ENCODE measurements around the gene OSGIN1.

OSGIN1 gene

DNA sequence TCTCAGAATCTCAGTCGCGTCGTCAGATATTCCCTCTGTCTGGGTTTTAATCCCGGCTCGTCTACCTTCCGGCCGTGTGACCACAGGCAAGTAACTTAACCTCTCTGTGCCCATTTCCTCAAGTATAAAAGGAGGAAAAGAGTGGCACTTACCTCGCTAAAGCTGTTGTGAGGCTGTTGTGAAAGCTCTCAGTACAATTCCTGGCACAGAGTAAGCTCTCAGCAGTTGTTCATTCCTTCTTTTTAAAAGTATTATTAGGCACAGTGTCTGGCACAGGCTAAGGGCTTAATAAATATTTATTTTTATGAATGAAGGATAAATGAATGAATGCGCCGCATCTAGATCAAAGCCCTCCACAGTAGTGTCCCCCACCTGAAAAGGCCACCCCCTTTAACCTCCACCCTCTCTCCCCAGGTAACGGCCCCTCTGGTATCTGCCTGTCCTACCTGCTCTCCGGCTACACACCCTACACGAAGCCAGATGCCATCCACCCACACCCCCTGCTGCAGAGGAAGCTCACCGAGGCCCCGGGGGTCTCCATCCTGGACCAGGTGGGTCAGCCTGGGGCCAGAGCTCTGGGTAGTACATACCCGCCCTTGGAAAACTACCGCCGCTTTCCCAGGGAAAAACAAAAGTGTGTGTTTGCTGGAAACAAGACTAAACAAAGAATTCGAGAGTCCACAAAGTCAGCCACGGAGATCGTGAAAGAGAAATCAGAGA lies 6.0 kb downstream of the OSGIN1 start:
- no peak for DNase-seq

DNA sequence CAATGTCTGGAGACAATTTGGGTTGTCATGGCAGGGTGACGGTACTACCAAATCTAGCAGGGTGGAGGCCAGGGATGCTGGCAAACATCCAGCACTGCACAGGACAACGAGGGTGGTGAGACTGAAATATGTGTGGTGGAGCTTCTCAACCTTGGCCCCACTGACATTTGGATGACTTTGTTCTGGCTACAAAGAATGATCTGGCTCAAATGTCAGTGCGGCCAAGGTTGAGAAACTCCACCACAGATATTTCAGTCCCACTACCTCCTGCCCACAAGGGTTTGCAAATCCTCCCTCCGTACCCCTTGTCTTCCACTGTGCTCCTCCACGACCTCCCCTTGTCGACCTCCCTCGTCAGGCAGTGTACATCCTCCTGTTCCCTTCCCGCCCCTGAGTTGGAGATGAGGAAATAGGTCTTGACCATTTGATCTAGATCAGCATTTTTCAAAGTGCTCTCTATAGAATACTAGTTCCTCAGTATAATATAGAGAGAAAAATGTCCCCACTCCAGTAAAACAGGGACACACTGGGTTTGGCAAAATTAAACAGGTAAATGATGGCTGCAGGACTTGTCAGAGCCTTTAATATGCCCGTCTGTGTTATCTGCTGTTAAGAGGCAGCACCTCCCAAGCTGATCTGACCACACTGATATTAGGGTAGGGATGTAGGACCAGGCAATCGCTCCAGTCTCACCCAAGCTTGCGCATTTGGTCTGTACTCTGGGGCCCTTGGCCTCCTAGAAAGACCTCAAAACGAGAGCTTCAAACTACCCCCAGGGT lies 6.8 kb downstream of the OSGIN1 start:
- no peak for DNase-seq

DNA sequence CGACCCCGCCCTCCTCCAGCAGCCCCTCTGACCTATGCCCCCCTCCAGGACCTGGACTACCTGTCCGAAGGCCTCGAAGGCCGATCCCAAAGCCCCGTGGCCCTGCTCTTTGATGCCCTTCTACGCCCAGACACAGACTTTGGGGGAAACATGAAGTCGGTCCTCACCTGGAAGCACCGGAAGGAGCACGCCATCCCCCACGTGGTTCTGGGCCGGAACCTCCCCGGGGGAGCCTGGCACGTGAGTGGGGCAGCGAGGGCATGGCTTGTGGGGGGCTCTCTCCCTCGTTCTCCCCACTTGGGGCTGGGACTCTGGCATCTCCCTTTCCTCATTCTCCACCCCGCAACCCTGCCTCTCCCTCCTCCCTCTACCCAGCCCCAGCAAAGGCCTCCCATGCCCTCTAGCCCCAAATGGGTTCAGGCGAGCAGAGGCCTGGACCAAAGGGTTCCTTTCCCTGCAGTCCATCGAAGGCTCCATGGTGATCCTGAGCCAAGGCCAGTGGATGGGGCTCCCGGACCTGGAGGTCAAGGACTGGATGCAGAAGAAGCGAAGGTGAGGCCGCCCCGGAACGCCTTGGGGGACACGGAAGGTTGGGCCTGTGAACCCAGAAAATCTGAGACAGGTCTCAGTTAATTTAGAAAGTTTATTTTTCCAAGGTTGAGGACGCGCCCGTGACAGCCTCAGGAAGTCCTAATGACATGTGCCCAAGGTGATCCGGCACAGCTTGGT lies 7.6 kb downstream of the OSGIN1 start:
- DNase-seq, result no peak

DNA sequence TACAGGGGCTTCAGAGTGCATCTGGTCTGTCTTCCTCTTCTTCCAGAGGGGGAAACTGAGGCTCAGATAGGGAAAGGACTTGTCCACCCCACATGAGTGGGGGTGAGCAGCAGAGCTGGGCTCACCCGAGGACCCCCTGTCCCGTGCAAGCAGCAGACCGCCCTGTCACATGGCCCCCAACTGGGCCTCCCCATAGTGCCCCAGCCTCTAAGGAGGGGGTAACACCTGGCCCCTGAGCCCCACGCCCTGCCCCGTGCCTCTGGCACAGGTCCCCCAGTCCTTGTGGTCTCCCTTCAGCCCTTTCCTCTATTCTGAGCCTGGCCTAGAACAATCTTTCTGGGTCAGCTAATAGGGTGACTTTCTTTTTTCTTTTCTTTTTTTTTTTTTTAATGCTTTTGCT lies 8.6 kb downstream of the OSGIN1 start:
- no peak for DNase-seq

DNA sequence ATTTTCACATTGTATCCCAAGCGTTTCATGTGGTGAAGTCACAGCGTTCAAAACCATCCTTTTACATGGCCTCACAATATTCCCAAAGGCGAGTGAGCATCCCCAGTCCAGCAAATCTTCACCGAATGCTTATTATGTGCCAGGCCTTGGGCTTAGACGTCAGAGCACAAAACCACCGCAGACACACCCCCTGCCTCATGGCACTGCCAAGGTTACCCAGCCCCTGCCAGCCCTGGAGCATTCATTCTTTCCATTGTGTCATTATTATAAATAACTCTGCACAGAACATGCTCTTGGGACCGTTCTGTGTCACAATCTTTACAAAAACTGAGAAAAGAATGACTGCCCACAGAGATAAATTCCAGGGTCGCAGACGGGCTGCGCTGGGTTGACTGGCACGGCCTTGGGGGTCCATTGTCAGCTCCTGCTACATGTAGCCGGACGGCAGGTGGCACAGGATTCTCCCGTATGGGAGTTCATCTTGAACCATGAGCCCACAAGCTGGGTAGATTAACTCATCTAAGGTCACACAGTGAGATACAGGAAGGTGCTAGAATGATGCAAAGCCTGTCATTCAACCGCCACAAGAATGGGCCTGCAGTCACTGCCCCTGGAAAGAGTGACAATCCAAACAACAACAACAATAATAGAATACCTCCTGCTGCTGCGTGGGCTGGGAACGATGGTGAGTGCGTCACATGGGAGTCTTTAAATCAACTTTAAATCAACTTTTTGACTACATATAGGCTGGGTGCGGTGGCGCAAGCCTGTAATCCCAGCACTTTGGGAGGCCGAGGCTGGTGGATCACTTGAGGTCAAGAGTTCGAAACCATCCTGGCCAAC lies 10.5 kb downstream of the OSGIN1 start:
- DNase-seq, result no peak

DNA sequence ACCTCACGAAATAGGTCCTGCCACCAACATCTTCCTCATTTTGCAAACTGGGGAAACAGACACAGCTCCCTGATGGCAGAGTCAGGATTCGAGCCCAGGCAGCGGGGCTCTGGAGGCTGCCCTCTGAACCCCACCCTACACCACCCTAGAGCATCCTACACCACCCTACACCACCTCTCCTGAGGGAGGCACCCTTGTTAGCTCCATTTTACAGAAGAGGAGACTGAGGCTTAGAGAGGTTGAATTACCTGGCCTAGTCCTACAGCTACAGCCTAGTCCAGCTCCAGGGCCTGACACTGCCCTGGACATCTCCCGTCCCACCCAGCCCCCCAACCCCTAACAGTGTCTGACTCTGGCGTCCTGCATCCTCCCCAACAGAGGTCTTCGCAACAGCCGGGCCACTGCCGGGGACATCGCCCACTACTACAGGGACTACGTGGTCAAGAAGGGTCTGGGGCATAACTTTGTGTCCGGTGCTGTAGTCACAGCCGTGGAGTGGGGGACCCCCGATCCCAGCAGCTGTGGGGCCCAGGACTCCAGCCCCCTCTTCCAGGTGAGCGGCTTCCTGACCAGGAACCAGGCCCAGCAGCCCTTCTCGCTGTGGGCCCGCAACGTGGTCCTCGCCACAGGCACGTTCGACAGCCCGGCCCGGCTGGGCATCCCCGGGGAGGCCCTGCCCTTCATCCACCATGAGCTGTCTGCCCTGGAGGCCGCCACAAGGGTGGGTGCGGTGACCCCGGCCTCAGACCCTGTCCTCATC lies 11.8 kb downstream of the OSGIN1 start:
- DNase-seq, result no peak

DNA sequence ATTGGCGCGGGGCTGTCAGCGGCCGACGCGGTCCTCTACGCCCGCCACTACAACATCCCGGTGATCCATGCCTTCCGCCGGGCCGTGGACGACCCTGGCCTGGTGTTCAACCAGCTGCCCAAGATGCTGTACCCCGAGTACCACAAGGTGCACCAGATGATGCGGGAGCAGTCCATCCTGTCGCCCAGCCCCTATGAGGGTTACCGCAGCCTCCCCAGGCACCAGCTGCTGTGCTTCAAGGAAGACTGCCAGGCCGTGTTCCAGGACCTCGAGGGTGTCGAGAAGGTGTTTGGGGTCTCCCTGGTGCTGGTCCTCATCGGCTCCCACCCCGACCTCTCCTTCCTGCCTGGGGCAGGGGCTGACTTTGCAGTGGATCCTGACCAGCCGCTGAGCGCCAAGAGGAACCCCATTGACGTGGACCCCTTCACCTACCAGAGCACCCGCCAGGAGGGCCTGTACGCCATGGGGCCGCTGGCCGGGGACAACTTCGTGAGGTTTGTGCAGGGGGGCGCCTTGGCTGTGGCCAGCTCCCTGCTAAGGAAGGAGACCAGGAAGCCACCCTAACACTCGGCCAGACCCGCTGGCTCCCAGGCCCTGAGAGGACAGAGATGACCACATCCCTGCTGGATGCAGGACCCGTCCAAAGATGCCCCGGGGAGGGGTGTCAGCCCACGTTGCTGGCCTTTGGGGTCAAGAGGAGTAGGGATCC lies 12.6 kb downstream of the OSGIN1 start:
- no peak for DNase-seq

DNA sequence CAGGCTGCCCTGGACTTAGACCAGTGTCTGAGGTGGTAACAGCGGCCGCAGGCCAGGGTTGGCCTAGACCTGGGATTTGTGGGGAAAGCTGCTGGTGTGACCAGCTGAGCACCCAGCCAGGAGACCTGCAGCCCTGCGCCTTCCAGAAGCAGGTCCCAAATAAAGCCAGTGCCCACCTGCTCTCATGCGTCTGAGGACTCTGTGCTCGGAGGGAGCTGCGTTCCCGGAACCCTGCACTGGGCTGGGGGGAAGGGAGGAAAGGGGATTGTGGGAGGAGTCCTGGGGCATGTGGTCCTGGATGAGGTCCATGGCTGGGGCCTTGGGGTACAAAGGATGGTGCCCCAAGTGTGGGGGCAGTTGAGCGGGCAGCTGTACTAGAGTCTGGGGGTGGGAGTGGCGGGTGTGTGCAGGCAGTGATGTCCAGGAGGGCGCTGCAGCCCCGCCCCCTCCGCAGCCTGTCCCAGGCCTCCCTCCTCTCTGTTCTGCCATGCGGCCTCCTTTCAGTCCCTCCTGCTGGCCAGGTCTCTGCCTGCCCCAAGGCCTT lies 13.2 kb downstream of the OSGIN1 start:
- no peak for DNase-seq

DNA sequence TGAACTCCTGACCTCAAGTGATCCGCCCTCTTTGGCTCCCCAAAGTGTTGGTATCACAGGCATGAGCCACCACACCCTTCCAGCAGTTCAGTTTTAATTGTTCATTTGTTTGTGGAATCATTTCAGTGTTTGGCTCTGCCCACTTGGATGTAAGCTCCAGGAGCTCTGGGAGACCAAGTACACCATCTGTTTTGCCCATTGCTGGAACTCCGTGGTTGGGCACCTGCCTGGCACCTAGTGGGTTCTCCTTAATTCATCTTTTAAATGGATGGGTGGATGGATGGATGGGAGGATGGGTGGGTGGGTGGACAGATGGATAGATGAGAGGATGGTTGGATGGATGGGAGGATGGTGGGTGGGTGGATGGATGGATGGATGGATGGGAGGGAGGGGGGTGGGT lies 14.1 kb downstream of the OSGIN1 start:
- no peak for DNase-seq

DNA sequence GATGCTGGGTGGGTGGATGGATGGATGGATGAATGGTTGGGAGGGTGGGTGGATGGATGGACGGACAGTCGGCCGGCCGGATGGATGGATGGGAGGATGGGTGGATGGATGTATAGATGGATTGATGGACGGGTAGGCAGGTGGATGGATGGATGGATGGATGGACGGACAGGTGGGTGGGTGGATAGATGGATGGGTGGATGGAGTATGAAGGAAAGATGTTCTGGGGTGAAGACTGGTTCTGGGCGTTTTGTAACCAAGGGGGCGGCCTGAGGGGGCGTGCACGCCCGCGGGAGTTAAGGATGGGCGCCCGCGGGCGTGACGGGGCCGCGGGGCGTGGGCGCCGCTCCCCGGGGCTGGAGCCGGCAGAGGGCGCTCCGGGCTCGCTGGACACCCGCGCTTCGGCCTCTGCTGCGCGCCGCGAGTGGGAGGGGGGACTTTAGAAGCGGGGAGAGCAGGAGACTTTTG lies 14.8 kb downstream of the OSGIN1 start, which contains the start of gene NECAB2:
NECAB2 (plus strand) TSS at position 407 of the 468 bp plus-strand sequence. CDS start 405 bp downstream, outside the sequence.
- peak; percentile 24 for DNase-seq

DNA sequence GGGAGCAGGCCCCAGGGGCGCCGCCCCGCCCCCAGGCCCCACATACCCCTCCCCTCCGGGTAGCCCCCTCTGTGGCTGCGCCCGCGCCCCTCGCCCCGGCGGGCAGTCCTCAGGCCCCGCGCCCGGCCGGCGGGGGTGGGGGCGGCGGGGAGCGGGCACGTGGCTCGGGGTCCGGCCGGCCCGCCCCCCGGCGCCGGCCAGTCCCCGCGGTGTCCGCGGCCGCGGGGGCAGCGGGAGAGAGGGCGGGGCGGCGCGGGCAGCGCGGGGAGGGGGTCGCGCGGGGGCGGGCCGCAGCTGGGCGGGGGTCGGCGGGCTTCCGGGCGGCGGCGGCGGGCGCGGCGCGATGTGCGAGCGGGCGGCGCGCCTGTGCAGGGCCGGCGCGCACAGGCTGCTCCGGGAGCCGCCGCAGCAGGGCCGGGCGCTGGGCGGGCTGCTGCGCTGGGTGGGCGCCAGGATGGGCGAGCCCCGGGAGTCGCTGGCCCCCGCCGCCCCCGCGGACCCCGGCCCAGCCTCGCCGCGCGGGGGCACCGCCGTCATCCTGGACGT lies 15.3 kb downstream of the OSGIN1 start:
- DNase-seq, result no peak

DNA sequence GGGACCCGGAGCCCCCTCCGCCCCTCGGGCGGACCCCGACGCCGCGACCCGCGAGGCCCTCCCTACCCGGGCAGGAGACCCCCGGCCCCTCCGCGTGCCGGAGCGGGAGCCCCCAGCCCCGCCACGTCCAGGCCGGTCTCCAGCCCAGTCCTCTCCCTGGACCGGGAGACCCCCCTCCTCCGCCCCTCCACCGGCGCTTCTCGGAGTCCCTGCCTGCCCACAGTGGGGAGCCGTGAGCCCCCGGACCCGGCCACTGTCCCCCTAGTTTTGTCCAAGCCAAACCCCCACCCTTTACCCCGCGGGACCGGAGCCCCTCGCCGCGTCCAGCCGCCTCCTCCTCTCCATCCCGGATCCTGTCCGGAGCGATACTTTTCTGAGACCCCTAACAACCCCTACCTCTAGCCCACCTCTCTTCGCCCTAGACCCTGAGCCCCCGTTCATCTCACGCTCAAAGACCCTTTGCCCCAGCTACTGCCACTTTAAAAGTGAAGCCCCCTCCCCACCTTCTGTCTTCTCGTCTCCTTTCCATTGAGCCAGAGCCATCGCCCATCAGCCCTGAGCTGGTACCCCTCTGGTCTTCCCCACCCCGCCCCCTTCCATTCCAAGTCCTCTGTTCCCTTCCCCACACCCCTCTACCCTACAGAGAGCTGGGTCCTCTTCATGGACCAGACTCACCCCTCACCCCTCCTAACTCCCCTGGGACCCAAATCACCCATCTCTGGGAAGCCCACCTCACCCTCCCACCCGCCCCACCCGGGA lies 16.0 kb downstream of the OSGIN1 start:
- DNase-seq, result no peak

DNA sequence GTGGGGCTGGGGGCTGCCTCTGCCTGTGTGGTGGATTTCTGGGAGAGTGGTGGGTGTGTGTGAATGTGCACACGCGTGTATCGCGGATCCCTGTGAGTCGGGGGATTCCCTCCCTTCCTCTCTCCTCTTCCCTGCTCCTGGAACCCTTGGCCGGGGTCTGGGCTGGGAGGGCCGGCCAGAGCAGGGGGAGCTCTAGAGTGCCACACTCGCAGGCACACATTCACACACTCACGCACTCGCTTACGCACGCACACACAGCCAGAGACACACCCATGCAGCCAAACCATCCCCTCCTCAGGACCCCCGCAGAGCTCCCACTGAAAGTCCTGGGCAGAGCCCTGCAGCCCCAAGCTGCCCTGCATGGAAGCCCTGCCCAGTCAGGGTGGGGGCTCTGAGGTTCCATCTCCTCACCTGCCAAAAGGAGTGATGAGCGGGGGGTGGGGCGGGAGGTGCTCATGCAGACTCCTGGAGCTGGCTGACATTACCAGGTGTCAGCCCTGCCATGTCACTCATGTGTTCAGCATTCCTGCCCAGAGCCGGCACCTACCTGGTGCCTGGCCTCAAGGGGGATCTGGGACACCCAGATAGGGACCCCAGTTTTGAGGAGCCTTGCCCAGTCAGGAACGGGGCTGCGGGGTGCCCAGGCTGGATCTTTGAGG lies 16.9 kb downstream of the OSGIN1 start:
- DNase-seq, result no peak

DNA sequence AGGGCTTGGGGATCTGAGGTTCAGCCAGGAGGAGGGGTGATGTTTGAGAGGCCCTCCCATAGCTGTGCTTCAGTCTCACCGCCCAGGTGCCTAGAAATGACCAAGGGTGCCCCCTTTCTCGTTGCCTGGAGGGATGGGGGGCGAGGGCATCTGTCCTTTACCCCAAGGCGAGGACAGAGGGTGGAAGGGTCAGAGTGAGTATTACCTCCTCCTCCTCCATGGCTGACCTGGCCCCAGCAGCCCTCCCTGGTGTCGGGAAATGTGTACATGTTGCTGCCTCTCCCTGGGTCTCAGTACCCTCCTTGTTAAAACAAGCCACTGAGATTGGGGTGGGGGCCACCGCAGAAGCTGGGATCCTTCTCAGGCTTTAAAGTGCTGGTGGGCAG lies 17.4 kb downstream of the OSGIN1 start:
- DNase-seq, result no peak

DNA sequence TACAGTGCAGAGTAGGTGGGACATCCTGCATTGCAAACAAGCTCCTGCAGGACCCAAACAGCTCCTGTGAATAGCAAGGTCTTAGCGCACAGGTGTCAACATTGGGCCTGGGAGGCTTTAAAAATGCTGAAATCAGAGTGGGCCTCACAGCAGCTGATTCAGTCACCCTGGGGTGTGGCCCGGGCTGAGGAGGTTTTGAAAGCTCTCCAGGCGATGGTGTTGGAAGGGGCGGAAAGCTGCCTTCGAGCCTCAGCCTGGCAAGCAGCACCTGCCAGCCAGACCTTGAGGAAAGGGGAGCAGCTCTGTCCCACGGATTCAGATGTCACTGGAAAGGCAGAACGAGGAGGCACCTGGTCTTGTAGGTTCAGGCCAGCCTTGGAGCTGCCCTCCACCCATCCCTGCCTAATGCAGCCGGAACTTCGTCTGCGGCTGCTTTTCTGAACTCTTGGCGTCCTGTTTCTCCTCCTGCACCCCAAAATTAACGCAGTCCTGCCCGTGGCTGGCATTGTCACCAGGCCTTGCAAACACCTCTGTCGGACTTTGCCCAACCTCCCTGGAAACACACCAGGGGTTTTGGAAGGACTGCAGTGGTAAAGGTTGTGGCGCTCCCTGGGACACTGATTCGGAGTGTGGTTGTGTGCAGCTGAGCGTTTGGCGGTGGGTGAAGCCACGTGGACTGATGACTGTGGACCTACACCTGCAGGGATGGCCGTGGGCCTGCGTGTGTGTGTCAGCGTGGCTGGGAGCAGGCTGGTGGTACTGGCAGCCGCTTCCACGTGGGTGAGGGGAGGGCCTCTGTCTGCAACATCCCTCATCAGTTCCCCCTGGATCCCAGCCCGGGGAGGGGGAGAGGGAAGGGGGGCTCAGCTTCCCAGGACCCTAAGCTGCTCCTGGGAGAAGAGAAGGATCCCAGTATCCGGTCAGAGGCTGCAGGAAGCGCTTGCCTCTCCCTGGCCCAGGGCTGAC lies 18.4 kb downstream of the OSGIN1 start:
- DNase-seq, result no peak

DNA sequence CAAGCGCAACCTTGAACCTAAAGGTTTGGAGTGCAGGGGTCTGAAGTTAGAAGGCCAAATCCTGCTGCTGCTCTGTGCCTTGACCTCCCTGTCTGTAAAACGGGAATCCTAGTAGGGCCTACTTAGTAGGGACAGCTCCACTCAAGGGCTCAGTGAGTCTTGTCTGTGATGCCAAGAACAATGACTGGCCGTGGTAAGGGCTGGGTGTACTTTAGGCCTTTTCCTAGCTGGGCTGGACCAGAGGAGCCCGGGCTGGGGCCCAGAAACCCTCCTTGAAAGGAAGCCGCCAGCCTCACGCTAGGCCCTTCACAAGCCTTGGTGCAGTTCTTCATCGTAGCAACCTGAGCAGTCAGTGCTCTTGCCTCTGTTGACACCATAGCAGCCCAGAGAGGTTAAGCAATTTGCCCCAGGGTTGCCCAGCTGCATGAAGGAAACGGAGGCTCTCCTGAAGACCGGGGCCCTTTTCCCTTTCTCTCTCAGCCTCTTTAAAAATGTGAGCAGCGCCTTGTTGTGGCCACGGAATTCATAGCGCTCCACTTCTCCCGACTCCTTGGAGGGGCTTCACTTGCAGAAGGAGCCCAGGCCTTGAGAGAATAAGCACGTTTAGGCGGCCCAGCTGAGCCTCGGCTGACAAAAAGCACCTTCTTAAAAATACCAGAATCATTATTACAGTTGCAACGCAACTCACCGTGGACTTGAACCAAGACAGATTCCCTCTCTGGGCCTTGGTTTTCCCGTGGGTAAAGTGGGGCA lies 19.4 kb downstream of the OSGIN1 start:
- no peak for DNase-seq

DNA sequence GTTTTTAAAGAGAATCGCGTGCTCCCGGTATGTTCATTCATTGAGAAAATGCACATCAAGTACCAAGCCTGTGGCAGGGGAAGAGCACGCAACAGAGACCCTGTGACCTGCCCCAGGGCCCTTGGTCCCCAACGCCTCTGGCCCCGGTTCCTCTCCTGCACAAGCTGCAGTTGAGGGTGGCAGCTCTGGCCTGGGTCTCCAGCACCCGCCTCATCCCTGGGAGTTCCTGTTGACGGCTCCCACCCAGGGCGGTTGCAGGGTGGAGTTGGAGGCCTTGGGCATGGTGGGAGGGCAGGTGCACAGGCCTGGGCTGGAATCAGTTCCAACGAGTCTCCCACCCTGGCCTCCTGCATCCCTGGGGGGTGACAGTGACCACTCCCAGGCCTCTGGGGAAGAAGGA lies 20.0 kb downstream of the OSGIN1 start:
- no peak for DNase-seq
